ENCODE results near the gene SLC38A8. TPM values are rescaled to one million over a fixed set of nuclear protein-coding genes. Genes with fewer than 3 reads are reported as not detected.
A peak's percentile ranks its signal among the peaks of the same experiment; 100 is the strongest.

SLC38A8 gene
- total and polyA plus RNA-seq, 12 donors = 0.45 to 30.8 (median 3.2) TPM; not detected in 8

DNA sequence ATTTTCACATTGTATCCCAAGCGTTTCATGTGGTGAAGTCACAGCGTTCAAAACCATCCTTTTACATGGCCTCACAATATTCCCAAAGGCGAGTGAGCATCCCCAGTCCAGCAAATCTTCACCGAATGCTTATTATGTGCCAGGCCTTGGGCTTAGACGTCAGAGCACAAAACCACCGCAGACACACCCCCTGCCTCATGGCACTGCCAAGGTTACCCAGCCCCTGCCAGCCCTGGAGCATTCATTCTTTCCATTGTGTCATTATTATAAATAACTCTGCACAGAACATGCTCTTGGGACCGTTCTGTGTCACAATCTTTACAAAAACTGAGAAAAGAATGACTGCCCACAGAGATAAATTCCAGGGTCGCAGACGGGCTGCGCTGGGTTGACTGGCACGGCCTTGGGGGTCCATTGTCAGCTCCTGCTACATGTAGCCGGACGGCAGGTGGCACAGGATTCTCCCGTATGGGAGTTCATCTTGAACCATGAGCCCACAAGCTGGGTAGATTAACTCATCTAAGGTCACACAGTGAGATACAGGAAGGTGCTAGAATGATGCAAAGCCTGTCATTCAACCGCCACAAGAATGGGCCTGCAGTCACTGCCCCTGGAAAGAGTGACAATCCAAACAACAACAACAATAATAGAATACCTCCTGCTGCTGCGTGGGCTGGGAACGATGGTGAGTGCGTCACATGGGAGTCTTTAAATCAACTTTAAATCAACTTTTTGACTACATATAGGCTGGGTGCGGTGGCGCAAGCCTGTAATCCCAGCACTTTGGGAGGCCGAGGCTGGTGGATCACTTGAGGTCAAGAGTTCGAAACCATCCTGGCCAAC, 79.1 kb downstream of the SLC38A8 start:
- Histone ChIP-seq H3K4me3 (no peak overlapping the region), H3K27ac (peak overlapping the region; percentile 20 to 87 (median 72)), H3K27me3 (peaks cover 0 to 6% (median 0%) of the 10 kb centered on the region in 7 donors), H3K4me1 (peaks cover 0 to 30% (median 4%) of the 10 kb centered on the region in 9 donors), H3K9me3 (no peaks in the 10 kb centered on the region), H3K36me3 (peaks cover 0 to 66% (median 5%) of the 10 kb centered on the region in 9 donors)
- TF ChIP-seq, protein P1, sequence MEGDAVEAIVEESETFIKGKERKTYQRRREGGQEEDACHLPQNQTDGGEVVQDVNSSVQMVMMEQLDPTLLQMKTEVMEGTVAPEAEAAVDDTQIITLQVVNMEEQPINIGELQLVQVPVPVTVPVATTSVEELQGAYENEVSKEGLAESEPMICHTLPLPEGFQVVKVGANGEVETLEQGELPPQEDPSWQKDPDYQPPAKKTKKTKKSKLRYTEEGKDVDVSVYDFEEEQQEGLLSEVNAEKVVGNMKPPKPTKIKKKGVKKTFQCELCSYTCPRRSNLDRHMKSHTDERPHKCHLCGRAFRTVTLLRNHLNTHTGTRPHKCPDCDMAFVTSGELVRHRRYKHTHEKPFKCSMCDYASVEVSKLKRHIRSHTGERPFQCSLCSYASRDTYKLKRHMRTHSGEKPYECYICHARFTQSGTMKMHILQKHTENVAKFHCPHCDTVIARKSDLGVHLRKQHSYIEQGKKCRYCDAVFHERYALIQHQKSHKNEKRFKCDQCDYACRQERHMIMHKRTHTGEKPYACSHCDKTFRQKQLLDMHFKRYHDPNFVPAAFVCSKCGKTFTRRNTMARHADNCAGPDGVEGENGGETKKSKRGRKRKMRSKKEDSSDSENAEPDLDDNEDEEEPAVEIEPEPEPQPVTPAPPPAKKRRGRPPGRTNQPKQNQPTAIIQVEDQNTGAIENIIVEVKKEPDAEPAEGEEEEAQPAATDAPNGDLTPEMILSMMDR (IDR thresholded peaks at IDR 0.05) = no peak
- WGBS, 2 donors = 78% methylated on average over 22 of the region's 22 CpGs
- DNase-seq (no peak), ATAC-seq (peak in 7 of 8 donors; percentile 19 to 87 (median 80))
- intact Hi-C loops (cut with DNase I) = loop anchor here in 7 of 10 donors (2.0 to 10.0 kb wide), 5 partner anchors 99 to 521 kb away; partner anchors contain the start of gene TAF1C (in 2 of the 7)

GRCh38 chr16:83961591-83961990, 81.0 kb downstream of the SLC38A8 start:
- H3K4me1 ChIP-seq = peaks cover 0 to 31% (median 4%) of the 10 kb centered on the region in 9 donors
- no peak overlapping the region for H3K27ac ChIP-seq
- no peak for ATAC-seq
- intact Hi-C loops (cut with DNase I) = loop anchor here in 6 of 10 donors (5.0 to 10.0 kb wide), 4 partner anchors 101 to 523 kb away; partner anchors contain the start of gene TAF1C (in 2 of the 6)
- WGBS, 2 donors = 92 to 93% methylated on average over 5 of the region's 5 CpGs
- no peak for DNase-seq
- peaks cover 0 to 72% (median 5%) of the 10 kb centered on the region in 9 donors for H3K36me3 ChIP-seq
- H3K27me3 ChIP-seq = no peaks in the 10 kb centered on the region
- TF ChIP-seq, protein P1 (IDR thresholded peaks at IDR 0.05) = no peak
- no peaks in the 10 kb centered on the region for H3K9me3 ChIP-seq
- no peak overlapping the region for H3K4me3 ChIP-seq

DNA sequence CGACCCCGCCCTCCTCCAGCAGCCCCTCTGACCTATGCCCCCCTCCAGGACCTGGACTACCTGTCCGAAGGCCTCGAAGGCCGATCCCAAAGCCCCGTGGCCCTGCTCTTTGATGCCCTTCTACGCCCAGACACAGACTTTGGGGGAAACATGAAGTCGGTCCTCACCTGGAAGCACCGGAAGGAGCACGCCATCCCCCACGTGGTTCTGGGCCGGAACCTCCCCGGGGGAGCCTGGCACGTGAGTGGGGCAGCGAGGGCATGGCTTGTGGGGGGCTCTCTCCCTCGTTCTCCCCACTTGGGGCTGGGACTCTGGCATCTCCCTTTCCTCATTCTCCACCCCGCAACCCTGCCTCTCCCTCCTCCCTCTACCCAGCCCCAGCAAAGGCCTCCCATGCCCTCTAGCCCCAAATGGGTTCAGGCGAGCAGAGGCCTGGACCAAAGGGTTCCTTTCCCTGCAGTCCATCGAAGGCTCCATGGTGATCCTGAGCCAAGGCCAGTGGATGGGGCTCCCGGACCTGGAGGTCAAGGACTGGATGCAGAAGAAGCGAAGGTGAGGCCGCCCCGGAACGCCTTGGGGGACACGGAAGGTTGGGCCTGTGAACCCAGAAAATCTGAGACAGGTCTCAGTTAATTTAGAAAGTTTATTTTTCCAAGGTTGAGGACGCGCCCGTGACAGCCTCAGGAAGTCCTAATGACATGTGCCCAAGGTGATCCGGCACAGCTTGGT, 81.9 kb downstream of the SLC38A8 start:
- 91 to 96% methylated on average over 29 of the region's 29 CpGs for WGBS, 2 donors
- intact Hi-C loops (cut with DNase I) = loop anchor here in 6 of 10 donors (5.0 to 10.0 kb wide), 4 partner anchors 102 to 524 kb away; partner anchors contain the start of gene TAF1C (in 2 of the 6)
- H3K4me3 ChIP-seq = no peak overlapping the region
- peak overlapping the region in 3 of 10 donors; percentile 57 to 72 (median 69) for H3K27ac ChIP-seq
- no peaks in the 10 kb centered on the region for H3K27me3 ChIP-seq
- ATAC-seq (no peak), DNase-seq (no peak)
- peaks cover 0 to 31% (median 7%) of the 10 kb centered on the region in 9 donors for H3K4me1 ChIP-seq
- no peaks in the 10 kb centered on the region for H3K9me3 ChIP-seq
- TF ChIP-seq, protein P1 (IDR thresholded peaks at IDR 0.05) = no peak
- peaks cover 0 to 63% (median 5%) of the 10 kb centered on the region in 9 donors for H3K36me3 ChIP-seq

Other genes starting within 250 kb of the SLC38A8 start
- gene HSBP1, start 234.8 kb downstream of the SLC38A8 start, total RNA-seq = 100 to 1,000 TPM; 126 to 178 (median 162) TPM
- gene HSBP1, start 234.8 kb downstream of the SLC38A8 start, polyA plus RNA-seq = 10 to 100 TPM; 86.7 to 87.3 TPM
- gene MLYCD, start 143.7 kb downstream of the SLC38A8 start, total RNA-seq = 10 to 100 TPM; 23.6 to 58.0 (median 43.8) TPM
- 10 to 100 TPM; 13.5 to 25.1 TPM for gene MLYCD, start 143.7 kb downstream of the SLC38A8 start, polyA plus RNA-seq
- 10 to 100 TPM in 1 of 10 donors, 1 to 10 TPM in 9; 3.2 to 14.5 (median 5.3) TPM for gene OSGIN1, start 89.6 kb downstream of the SLC38A8 start, total RNA-seq
- gene OSGIN1, start 89.6 kb downstream of the SLC38A8 start, polyA plus RNA-seq = 10 to 100 TPM in 1 of 2 donors, 1 to 10 TPM in 1; 5.6 to 10.5 TPM
- gene NECAB2, start 74.6 kb downstream of the SLC38A8 start, total RNA-seq = 1 to 10 TPM in 4 of 10 donors, under 1 TPM in 6; 0.32 to 1.1 (median 0.90) TPM
- gene NECAB2, start 74.6 kb downstream of the SLC38A8 start, polyA plus RNA-seq = 1 to 10 TPM; 1.9 to 3.2 TPM
- 100 to 1,000 TPM in 1 of 10 donors, 10 to 100 TPM in 9; 55.9 to 122 (median 73.5) TPM for gene MBTPS1, start 74.1 kb upstream of the SLC38A8 start, total RNA-seq
- 10 to 100 TPM; 41.4 to 45.1 TPM for gene MBTPS1, start 74.1 kb upstream of the SLC38A8 start, polyA plus RNA-seq
- 10 to 100 TPM; 19.4 to 38.5 (median 25.3) TPM for gene HSDL1, start 102.4 kb upstream of the SLC38A8 start, total RNA-seq
- gene HSDL1, start 102.4 kb upstream of the SLC38A8 start, polyA plus RNA-seq = 10 to 100 TPM in 1 of 2 donors, 1 to 10 TPM in 1; 9.9 to 13.7 TPM
- under 1 TPM in 3 of 10 donors, not detected in 7; 0.23 to 0.54 (median 0.28) TPM for gene DNAAF1, start 102.5 kb upstream of the SLC38A8 start, total RNA-seq
- 1 to 10 TPM in 1 of 2 donors, under 1 TPM in 1; 0.33 to 2.6 TPM for gene DNAAF1, start 102.5 kb upstream of the SLC38A8 start, polyA plus RNA-seq
- 10 to 100 TPM; 14.2 to 34.0 (median 20.9) TPM for gene TAF1C, start 144.3 kb upstream of the SLC38A8 start, total RNA-seq
- gene TAF1C, start 144.3 kb upstream of the SLC38A8 start, polyA plus RNA-seq = 10 to 100 TPM; 24.7 to 76.7 TPM
- 1 to 10 TPM in 3 of 10 donors, under 1 TPM in 3, not detected in 4; 0.52 to 2.2 (median 0.85) TPM for gene ADAD2, start 148.4 kb upstream of the SLC38A8 start, total RNA-seq
- 1 to 10 TPM in 1 of 2 donors, under 1 TPM in 1; 0.36 to 5.9 TPM for gene ADAD2, start 148.4 kb upstream of the SLC38A8 start, polyA plus RNA-seq
- gene KCNG4, start 197.2 kb upstream of the SLC38A8 start, total RNA-seq = not detected
- not detected for gene KCNG4, start 197.2 kb upstream of the SLC38A8 start, polyA plus RNA-seq